ENCODE results near the gene ARPC5L. TPM values are rescaled to one million over a fixed set of nuclear protein-coding genes. Genes with fewer than 3 reads are reported as not detected.

ARPC5L gene
- total RNA-seq, 1 experiment from 2014 or later = 73.9 TPM

DNA sequence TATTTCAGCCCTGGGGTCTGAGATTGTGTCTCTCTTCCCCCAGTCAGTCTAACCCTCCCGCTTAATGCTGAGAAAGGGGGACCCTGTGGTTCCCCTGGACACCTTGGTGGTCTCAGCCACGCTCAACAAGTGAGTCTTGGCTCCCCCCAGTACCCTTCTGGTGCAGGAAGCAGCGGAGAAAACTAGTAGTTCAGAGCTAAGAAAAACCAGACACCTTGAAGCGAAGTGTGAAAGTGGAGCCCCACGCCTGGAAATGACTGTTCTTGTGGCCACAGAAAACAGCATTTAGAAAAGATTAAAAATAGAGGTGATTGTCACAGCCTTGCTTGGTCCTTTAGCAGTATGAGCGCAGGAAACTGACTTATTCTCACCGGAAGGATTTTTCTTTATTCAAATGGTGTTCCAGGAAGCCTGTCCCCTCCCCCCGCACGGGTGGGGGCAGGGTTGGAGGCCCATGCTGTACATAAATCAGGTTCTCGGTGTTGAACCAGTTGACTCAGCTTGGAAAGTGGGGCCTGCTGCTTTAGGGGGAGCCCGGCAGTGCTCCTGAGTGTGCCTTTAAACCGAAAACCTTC, 8.1 kb downstream of the ARPC5L start:
- TF ChIP-seq, protein P1, sequence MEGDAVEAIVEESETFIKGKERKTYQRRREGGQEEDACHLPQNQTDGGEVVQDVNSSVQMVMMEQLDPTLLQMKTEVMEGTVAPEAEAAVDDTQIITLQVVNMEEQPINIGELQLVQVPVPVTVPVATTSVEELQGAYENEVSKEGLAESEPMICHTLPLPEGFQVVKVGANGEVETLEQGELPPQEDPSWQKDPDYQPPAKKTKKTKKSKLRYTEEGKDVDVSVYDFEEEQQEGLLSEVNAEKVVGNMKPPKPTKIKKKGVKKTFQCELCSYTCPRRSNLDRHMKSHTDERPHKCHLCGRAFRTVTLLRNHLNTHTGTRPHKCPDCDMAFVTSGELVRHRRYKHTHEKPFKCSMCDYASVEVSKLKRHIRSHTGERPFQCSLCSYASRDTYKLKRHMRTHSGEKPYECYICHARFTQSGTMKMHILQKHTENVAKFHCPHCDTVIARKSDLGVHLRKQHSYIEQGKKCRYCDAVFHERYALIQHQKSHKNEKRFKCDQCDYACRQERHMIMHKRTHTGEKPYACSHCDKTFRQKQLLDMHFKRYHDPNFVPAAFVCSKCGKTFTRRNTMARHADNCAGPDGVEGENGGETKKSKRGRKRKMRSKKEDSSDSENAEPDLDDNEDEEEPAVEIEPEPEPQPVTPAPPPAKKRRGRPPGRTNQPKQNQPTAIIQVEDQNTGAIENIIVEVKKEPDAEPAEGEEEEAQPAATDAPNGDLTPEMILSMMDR (conservative IDR thresholded peaks at IDR 0.05; ENCODE audit: low read depth, low read length) = no peak
- no peak for TF ChIP-seq EZH2 (IDR thresholded peaks at IDR 0.05; ENCODE audit: borderline replicate concordance, low read depth, low read length, poor library complexity, severe bottlenecking)
- DNase-seq (ENCODE audit: low spot score) = peak; percentile 67
- TSS peak; percentile 59 for BruUV-seq (replicated peaks)
- Histone ChIP-seq H3K27me3 (replicated peaks; ENCODE audit: insufficient read depth, low read depth, low read length, poor library complexity) (no peaks in the 10 kb centered on the region), H3K36me3 (ENCODE audit: insufficient read depth, low read length, poor library complexity, severe bottlenecking) (peaks cover 25% of the 10 kb centered on the region), H3K9me3 (ENCODE audit: low read depth, low read length, poor library complexity, severe bottlenecking) (no peaks in the 10 kb centered on the region), H3K4me1 (ENCODE audit: insufficient read depth, low read length, poor library complexity, severe bottlenecking) (peaks cover 27% of the 10 kb centered on the region), H3K4me3 (ENCODE audit: low read depth, low read length, poor library complexity, severe bottlenecking) (peak overlapping the region; percentile 93), H3K27ac (ENCODE audit: low read depth, low read length, poor library complexity, severe bottlenecking) (peak overlapping the region; percentile 99)
- ChIA-PET POLR2A (ENCODE audit: low non-redundant PET) (no interaction called here), CTCF (no interaction called here)
- intact Hi-C loops (cut with micrococcal nuclease; ENCODE audit: unreplicated experiment) = no loop called here

DNA sequence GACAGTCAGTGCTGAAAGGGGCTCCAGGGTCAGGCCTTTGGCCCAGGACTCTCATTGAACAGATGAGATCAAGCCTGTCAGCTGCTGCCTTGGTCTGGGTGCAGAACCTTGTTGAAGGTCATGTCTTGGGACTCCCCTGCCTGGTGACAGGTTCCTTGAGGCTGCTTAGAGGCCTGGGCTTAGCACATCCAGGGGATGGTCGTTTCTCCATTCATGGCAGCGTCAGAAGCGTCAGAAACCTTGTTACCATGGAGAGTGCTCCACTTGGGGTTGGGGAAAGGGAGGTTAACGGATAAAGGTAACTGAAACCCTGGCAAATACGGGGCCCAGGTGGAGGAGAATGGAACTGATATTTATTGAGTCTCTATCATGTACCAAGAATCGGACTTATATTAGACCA, 8.8 kb downstream of the ARPC5L start:
- H3K9me3 ChIP-seq (ENCODE audit: low read depth, low read length, poor library complexity, severe bottlenecking) = no peaks in the 10 kb centered on the region
- CTCF ChIA-PET = no interaction called here
- POLR2A ChIA-PET (ENCODE audit: low non-redundant PET) = no interaction called here
- DNase-seq (ENCODE audit: low spot score) = no peak
- H3K27me3 ChIP-seq (replicated peaks; ENCODE audit: insufficient read depth, low read depth, low read length, poor library complexity) = no peaks in the 10 kb centered on the region
- intact Hi-C loops (cut with micrococcal nuclease; ENCODE audit: unreplicated experiment) = no loop called here
- no TSS peak for BruUV-seq (replicated peaks)
- no peak for TF ChIP-seq EZH2 (IDR thresholded peaks at IDR 0.05; ENCODE audit: borderline replicate concordance, low read depth, low read length, poor library complexity, severe bottlenecking)
- TF ChIP-seq, protein P1 (conservative IDR thresholded peaks at IDR 0.05; ENCODE audit: low read depth, low read length) = no peak
- H3K4me3 ChIP-seq (ENCODE audit: low read depth, low read length, poor library complexity, severe bottlenecking) = peak overlapping the region; percentile 93
- peak overlapping the region; percentile 99 for H3K27ac ChIP-seq (ENCODE audit: low read depth, low read length, poor library complexity, severe bottlenecking)
- H3K4me1 ChIP-seq (ENCODE audit: insufficient read depth, low read length, poor library complexity, severe bottlenecking) = peaks cover 27% of the 10 kb centered on the region
- peaks cover 32% of the 10 kb centered on the region for H3K36me3 ChIP-seq (ENCODE audit: insufficient read depth, low read length, poor library complexity, severe bottlenecking)

DNA sequence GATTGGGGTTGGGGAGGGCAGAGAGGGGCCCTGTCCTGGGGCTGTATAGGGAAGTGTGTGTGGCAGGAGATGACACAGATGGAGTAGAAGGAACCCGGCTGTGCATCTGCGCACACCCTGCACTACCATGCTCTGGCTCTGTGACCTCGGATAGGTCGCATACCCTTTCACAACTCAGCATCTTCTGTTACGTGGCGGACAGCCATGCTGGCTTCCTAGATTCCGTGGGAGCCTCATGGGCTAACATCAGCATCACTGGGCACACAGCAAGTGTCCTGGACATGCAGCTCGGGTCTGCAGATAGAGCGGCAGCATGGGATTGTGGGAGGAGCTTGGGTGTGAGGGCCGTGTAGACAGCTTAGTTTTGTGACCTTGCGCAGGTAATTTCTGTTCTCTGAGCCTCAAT, 9.2 kb downstream of the ARPC5L start:
- DNase-seq (ENCODE audit: low spot score) = no peak
- H3K4me3 ChIP-seq (ENCODE audit: low read depth, low read length, poor library complexity, severe bottlenecking) = peak overlapping the region; percentile 93
- ChIA-PET POLR2A (ENCODE audit: low non-redundant PET) (no interaction called here), CTCF (no interaction called here)
- peaks cover 27% of the 10 kb centered on the region for H3K4me1 ChIP-seq (ENCODE audit: insufficient read depth, low read length, poor library complexity, severe bottlenecking)
- no peak for TF ChIP-seq EZH2 (IDR thresholded peaks at IDR 0.05; ENCODE audit: borderline replicate concordance, low read depth, low read length, poor library complexity, severe bottlenecking)
- TF ChIP-seq, protein P1 (conservative IDR thresholded peaks at IDR 0.05; ENCODE audit: low read depth, low read length) = no peak
- no peaks in the 10 kb centered on the region for H3K27me3 ChIP-seq (replicated peaks; ENCODE audit: insufficient read depth, low read depth, low read length, poor library complexity)
- BruUV-seq (replicated peaks) = no TSS peak
- H3K36me3 ChIP-seq (ENCODE audit: insufficient read depth, low read length, poor library complexity, severe bottlenecking) = peaks cover 36% of the 10 kb centered on the region
- H3K9me3 ChIP-seq (ENCODE audit: low read depth, low read length, poor library complexity, severe bottlenecking) = no peaks in the 10 kb centered on the region
- H3K27ac ChIP-seq (ENCODE audit: low read depth, low read length, poor library complexity, severe bottlenecking) = peak overlapping the region; percentile 99
- intact Hi-C loops (cut with micrococcal nuclease; ENCODE audit: unreplicated experiment) = no loop called here
